MM.1S (cell line): ENCODE results near the gene NTRK2.

Source experiments
- DNase-seq: peaks from one replicate; pipeline ENCODE4 v3.0.0-alpha.2; 2015
- H2AFZ ChIP-seq: fragments of 300-600 bp; sonication (generic); 2 replicates; pipeline ENCODE4 v1.6.0; 2016; ENCODE audit warnings: antibody characterized with exemption, low read length
- H3F3A ChIP-seq: fragments of 300-600 bp; sonication (generic); 2 replicates; pipeline ENCODE4 v1.6.1; 2016; ENCODE audit warnings: mild to moderate bottlenecking, antibody characterized with exemption, low read length, moderate library complexity, mixed read lengths; ENCODE audit not compliant: insufficient read depth
- H3K27ac ChIP-seq: fragments of 300-600 bp; sonication (generic); 2 replicates; pipeline ENCODE4 v1.5.1; 2016; ENCODE audit warnings: mild to moderate bottlenecking, low read length
- H3K27me3 ChIP-seq: fragments of 300-600 bp; sonication (generic); replicated peaks from 2 replicates; pipeline ENCODE4 v1.6.0; 2016; ENCODE audit warnings: low read length; ENCODE audit not compliant: insufficient read depth
- H3K36me3 ChIP-seq: fragments of 300-600 bp; sonication (generic); replicated peaks from 2 replicates; pipeline ENCODE4 v1.6.1; 2016; ENCODE audit warnings: mild to moderate bottlenecking, low read length, mixed read lengths; ENCODE audit not compliant: insufficient read depth
- H3K4me1 ChIP-seq: fragments of 300-600 bp; sonication (generic); 2 replicates; pipeline ENCODE4 v1.6.1; 2016; ENCODE audit warnings: low read length, mixed read lengths
- H3K4me2 ChIP-seq: fragments of 300-600 bp; sonication (generic); 2 replicates; pipeline ENCODE4 v1.6.0; 2016; ENCODE audit warnings: low read depth, low read length
- H3K4me3 ChIP-seq: fragments of 300-600 bp; sonication (generic); 2 replicates; pipeline ENCODE4 v1.5.1; 2016; ENCODE audit warnings: low read length, mixed read lengths
- H3K79me2 ChIP-seq: fragments of 300-600 bp; sonication (generic); 2 replicates; pipeline ENCODE4 v1.6.1; 2016; ENCODE audit warnings: mixed run types, low read length, mixed read lengths
- H3K9ac ChIP-seq: fragments of 300-600 bp; sonication (generic); 2 replicates; pipeline ENCODE4 v1.6.1; 2016; ENCODE audit warnings: low read length, mixed read lengths
- H3K9me2 ChIP-seq: fragments of 300-600 bp; sonication (generic); replicated peaks from 2 replicates; pipeline ENCODE4 v1.6.1; 2016; ENCODE audit warnings: mild to moderate bottlenecking, low read length, mixed read lengths; ENCODE audit not compliant: insufficient read depth
- H3K9me3 ChIP-seq: fragments of 300-600 bp; sonication (generic); replicated peaks from 2 replicates; pipeline ENCODE4 v1.6.1; 2016; ENCODE audit warnings: mild to moderate bottlenecking, low read length, mixed read lengths; ENCODE audit not compliant: insufficient read depth
- H4K20me1 ChIP-seq: fragments of 300-600 bp; sonication (generic); 2 replicates; pipeline ENCODE4 v1.6.1; 2016; ENCODE audit warnings: mild to moderate bottlenecking, low read length, moderate library complexity, mixed read lengths; ENCODE audit not compliant: insufficient read depth
- CTCF ChIP-seq: fragments of 300-600 bp; sonication (generic); IDR thresholded peaks from 2 replicates; pipeline ENCODE4 v1.5.1; 2016; ENCODE audit warnings: antibody characterized with exemption, low read length, mixed read lengths
- EZH2 ChIP-seq: fragments of 300-600 bp; sonication (generic); optimal IDR thresholded peaks from 2 replicates; pipeline ENCODE3; 2017; ENCODE audit warnings: low read depth, mild to moderate bottlenecking, antibody characterized with exemption, low read length, mixed read lengths
- EZH2phosphoT487 ChIP-seq: fragments of 300-600 bp; sonication (generic); IDR thresholded peaks from 2 replicates; pipeline ENCODE4 v1.6.1; 2018; ENCODE audit warnings: antibody characterized with exemption, low read length

NTRK2 gene

GRCh38 chr9:85038824-85039608 is 369.5 kb downstream of the NTRK2 start:
- DNase-seq, result no peak
- Histone ChIP-seq H3K4me1 (no peaks in the 10 kb centered on the region), H3K4me3 (no peak overlapping the region), H4K20me1 (no peaks in the 10 kb centered on the region), H3K36me3 (no peaks in the 10 kb centered on the region), H3F3A (no peaks in the 10 kb centered on the region), H3K9ac (no peak overlapping the region), H3K79me2 (no peaks in the 10 kb centered on the region), H3K9me3 (no peaks in the 10 kb centered on the region), H2AFZ (no peak overlapping the region), H3K27me3 (no peaks in the 10 kb centered on the region), H3K9me2 (no peaks in the 10 kb centered on the region), H3K27ac (no peak overlapping the region), H3K4me2 (no peak overlapping the region)
- no peak for TF ChIP-seq EZH2
- TF ChIP-seq EZH2phosphoT487, result no peak

- Histone ChIP-seq H3K27me3 (no peaks in the 10 kb centered on the region), H2AFZ (no peak overlapping the region)
Observed at GRCh38 chr9:85040146-85040545, 370.6 kb downstream of the NTRK2 start.

GRCh38 chr9:85040821-85041465 is 371.4 kb downstream of the NTRK2 start:
- H3K4me2 ChIP-seq, result no peak overlapping the region
- no peaks in the 10 kb centered on the region for H3K4me1 ChIP-seq
- H3K4me3 ChIP-seq, result no peak overlapping the region
- H3F3A ChIP-seq, result no peaks in the 10 kb centered on the region
- DNase-seq, result no peak
- H3K36me3 ChIP-seq, result no peaks in the 10 kb centered on the region
- H3K27me3 ChIP-seq, result no peaks in the 10 kb centered on the region
- no peaks in the 10 kb centered on the region for H4K20me1 ChIP-seq
- no peaks in the 10 kb centered on the region for H3K9me2 ChIP-seq
- no peak overlapping the region for H3K9ac ChIP-seq
- no peak overlapping the region for H2AFZ ChIP-seq
- H3K27ac ChIP-seq, result no peak overlapping the region
- no peaks in the 10 kb centered on the region for H3K9me3 ChIP-seq
- no peak for TF ChIP-seq EZH2phosphoT487
- TF ChIP-seq CTCF, result no peak
- no peak for TF ChIP-seq EZH2
- H3K79me2 ChIP-seq, result no peaks in the 10 kb centered on the region

More at GRCh38 chr9:85040146-85040545, 370.6 kb downstream of the NTRK2 start:
- Histone ChIP-seq H3K79me2 (no peaks in the 10 kb centered on the region), H3K36me3 (no peaks in the 10 kb centered on the region), H3K9me3 (no peaks in the 10 kb centered on the region), H3K4me3 (no peak overlapping the region), H4K20me1 (no peaks in the 10 kb centered on the region), H3K27ac (no peak overlapping the region), H3K4me1 (no peaks in the 10 kb centered on the region), H3K9ac (no peak overlapping the region), H3K9me2 (no peaks in the 10 kb centered on the region), H3F3A (no peaks in the 10 kb centered on the region), H3K4me2 (no peak overlapping the region)
- DNase-seq, result no peak
- TF ChIP-seq EZH2phosphoT487 (no peak), EZH2 (no peak), CTCF (no peak)
